ENCODE results near the gene ALPK3.

GRCh38 chr15:84840255-84840654, 23.1 kb downstream of the ALPK3 start:
- no peak for TF ChIP-seq EZH2 (IDR thresholded peaks at IDR 0.05)
- TF ChIP-seq POLR2AphosphoS5 (IDR thresholded peaks at IDR 0.05; ENCODE audit: borderline replicate concordance, low read depth, low read length) = no peak
